HG02884 (cell line): Measurements from ENCODE around the gene SOX1.

Source experiments
- ATAC-seq: cut with Tn5 transposase; IDR thresholded peaks from one replicate; pipeline ENCODE4 v1.9.1; 2021; ENCODE audit warnings: mild to moderate bottlenecking, moderate library complexity; ENCODE audit not compliant: unreplicated experiment

The SOX1 gene

GRCh38 chr13:112105244-112105681 lies 38.3 kb downstream of the SOX1 start:
- no peak for ATAC-seq

- ATAC-seq: no peak
Observed at GRCh38 chr13:112105892-112106291, 38.9 kb downstream of the SOX1 start.

GRCh38 chr13:112106478-112107141 lies 39.7 kb downstream of the SOX1 start:
- no peak for ATAC-seq

- ATAC-seq: no peak
Observed at GRCh38 chr13:112107289-112107688, 40.3 kb downstream of the SOX1 start.

- ATAC-seq: no peak
Observed at GRCh38 chr13:112110479-112110878, 43.5 kb downstream of the SOX1 start.

GRCh38 chr13:112111239-112111857 lies 44.4 kb downstream of the SOX1 start:
- ATAC-seq: no peak

GRCh38 chr13:112112534-112113276 lies 45.8 kb downstream of the SOX1 start:
- no peak for ATAC-seq

GRCh38 chr13:112113348-112113747 lies 46.4 kb downstream of the SOX1 start:
- no peak for ATAC-seq

- ATAC-seq: no peak
Observed at GRCh38 chr13:112113851-112114250, 46.9 kb downstream of the SOX1 start.

GRCh38 chr13:112114391-112114790 lies 47.4 kb downstream of the SOX1 start:
- ATAC-seq: no peak

GRCh38 chr13:112115403-112116091 lies 48.6 kb downstream of the SOX1 start:
- ATAC-seq: no peak

GRCh38 chr13:112116187-112116950 lies 49.4 kb downstream of the SOX1 start:
- ATAC-seq: no peak

GRCh38 chr13:112117258-112117954 lies 50.5 kb downstream of the SOX1 start:
- ATAC-seq: no peak

GRCh38 chr13:112117955-112118302 lies 51.0 kb downstream of the SOX1 start:
- no peak for ATAC-seq

- ATAC-seq: no peak
Observed at GRCh38 chr13:112118451-112119064, 51.6 kb downstream of the SOX1 start.

- no peak for ATAC-seq
Observed at GRCh38 chr13:112119192-112120030, 52.5 kb downstream of the SOX1 start.

- ATAC-seq: no peak
Observed at GRCh38 chr13:112120031-112120373, 53.1 kb downstream of the SOX1 start.
